ENCODE results near the gene DIAPH1. TPM values are rescaled to one million over a fixed set of nuclear protein-coding genes. Genes with fewer than 3 reads are reported as not detected.

The DIAPH1 gene
- total RNA-seq, 1 experiment from 2014 or later = 117 TPM

- Histone ChIP-seq H3K14ac (ENCODE audit: insufficient read depth, low read length) (no peak overlapping the region), H3K79me2 (ENCODE audit: insufficient read depth, low read length) (no peaks in the 10 kb centered on the region), H3K9ac (ENCODE audit: extremely low read depth, insufficient read length, low read length) (no peak overlapping the region), H4K5ac (ENCODE audit: insufficient read length, low read depth, low read length) (no peak overlapping the region), H2BK120ac (ENCODE audit: low read depth, low read length, poor library complexity, severe bottlenecking) (no peak overlapping the region), H2BK15ac (ENCODE audit: low read depth, low read length) (no peak overlapping the region), H3K23me2 (ENCODE audit: insufficient read length, low read depth, low read length, poor library complexity, severe bottlenecking) (peaks cover 14% of the 10 kb centered on the region), H2BK20ac (ENCODE audit: low read depth, low read length, poor library complexity, severe bottlenecking) (no peak overlapping the region), H2AFZ (ENCODE audit: low read length) (no peak overlapping the region), H3K4me1 (ENCODE audit: insufficient read depth, low read length) (peaks cover 4% of the 10 kb centered on the region; the same call in 1 of the 2 replicates), H3K23ac (ENCODE audit: insufficient read length, low read depth, low read length) (no peak overlapping the region), H4K20me1 (ENCODE audit: control insufficient read depth, insufficient read depth, insufficient read length) (no peaks in the 10 kb centered on the region), H3T11ph (ENCODE audit: low read length) (no peak overlapping the region), H3K18ac (ENCODE audit: insufficient read length, low read depth, low read length) (no peak overlapping the region), H2BK12ac (ENCODE audit: insufficient read length, low read depth, low read length) (no peak overlapping the region), H3K27me3 (ENCODE audit: insufficient read depth, low read length) (no peaks in the 10 kb centered on the region), H4K8ac (replicated peaks; ENCODE audit: insufficient read length, low read depth, low read length) (no peak overlapping the region), H3K79me1 (ENCODE audit: insufficient read depth, low read depth, low read length, poor library complexity, severe bottlenecking) (no peaks in the 10 kb centered on the region), H4K91ac (ENCODE audit: insufficient read length, low read depth, low read length) (no peak overlapping the region), H2BK5ac (ENCODE audit: insufficient read length, low read length) (no peak overlapping the region), H3K27ac (ENCODE audit: insufficient read length, low read depth, low read length) (no peak overlapping the region), H3K56ac (ENCODE audit: insufficient read length, low read depth, low read length) (no peak overlapping the region), H3K9me3 (ENCODE audit: control insufficient read depth, low read depth, low read length) (no peaks in the 10 kb centered on the region), H2AK5ac (ENCODE audit: insufficient read length, low read length) (no peak overlapping the region), H3K4me2 (ENCODE audit: insufficient read depth, insufficient read length, low read length) (peak overlapping the region; percentile 33), H3K4ac (ENCODE audit: low read depth, low read length) (no peak overlapping the region)
- peaks cover 3% of the 10 kb centered on the region; the same call in 1 of the 2 replicates for H3K27me3 Mint-ChIP-seq (ENCODE audit: low read depth)
- peak; percentile 77 for DNase-seq
- TF ChIP-seq, protein P1, sequence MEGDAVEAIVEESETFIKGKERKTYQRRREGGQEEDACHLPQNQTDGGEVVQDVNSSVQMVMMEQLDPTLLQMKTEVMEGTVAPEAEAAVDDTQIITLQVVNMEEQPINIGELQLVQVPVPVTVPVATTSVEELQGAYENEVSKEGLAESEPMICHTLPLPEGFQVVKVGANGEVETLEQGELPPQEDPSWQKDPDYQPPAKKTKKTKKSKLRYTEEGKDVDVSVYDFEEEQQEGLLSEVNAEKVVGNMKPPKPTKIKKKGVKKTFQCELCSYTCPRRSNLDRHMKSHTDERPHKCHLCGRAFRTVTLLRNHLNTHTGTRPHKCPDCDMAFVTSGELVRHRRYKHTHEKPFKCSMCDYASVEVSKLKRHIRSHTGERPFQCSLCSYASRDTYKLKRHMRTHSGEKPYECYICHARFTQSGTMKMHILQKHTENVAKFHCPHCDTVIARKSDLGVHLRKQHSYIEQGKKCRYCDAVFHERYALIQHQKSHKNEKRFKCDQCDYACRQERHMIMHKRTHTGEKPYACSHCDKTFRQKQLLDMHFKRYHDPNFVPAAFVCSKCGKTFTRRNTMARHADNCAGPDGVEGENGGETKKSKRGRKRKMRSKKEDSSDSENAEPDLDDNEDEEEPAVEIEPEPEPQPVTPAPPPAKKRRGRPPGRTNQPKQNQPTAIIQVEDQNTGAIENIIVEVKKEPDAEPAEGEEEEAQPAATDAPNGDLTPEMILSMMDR (conservative IDR thresholded peaks at IDR 0.05) = no peak
- H3K36me3 Mint-ChIP-seq (ENCODE audit: insufficient read depth in 1 of 3, low read depth in 3 of 3) = peaks cover 8 to 19% (median 9%) of the 10 kb centered on the region in 3 experiments
- H3K27ac Mint-ChIP-seq = peak overlapping the region; percentile 44 to 99 (median 88); a peak in 4 of 7 replicates
- no CpG with 5 or more reads among the region's 23 CpGs for WGBS (ENCODE audit: extremely low coverage, insufficient read length, low lambda C conversion rate)
- no peaks in the 10 kb centered on the region; a peak in 1 of 5 replicates for H3K9me3 Mint-ChIP-seq
- peaks cover 36 to 41% of the 10 kb centered on the region in 2 experiments for H3K4me1 Mint-ChIP-seq
- peak overlapping the region; percentile 55 to 79 for H3K4me3 Mint-ChIP-seq
These were observed 109.8 kb downstream of the DIAPH1 start for GRCh38 chr5:141508798-141509611.

All from H9 (cell line).